Measurements from ENCODE around the gene KRT25.

DNA sequence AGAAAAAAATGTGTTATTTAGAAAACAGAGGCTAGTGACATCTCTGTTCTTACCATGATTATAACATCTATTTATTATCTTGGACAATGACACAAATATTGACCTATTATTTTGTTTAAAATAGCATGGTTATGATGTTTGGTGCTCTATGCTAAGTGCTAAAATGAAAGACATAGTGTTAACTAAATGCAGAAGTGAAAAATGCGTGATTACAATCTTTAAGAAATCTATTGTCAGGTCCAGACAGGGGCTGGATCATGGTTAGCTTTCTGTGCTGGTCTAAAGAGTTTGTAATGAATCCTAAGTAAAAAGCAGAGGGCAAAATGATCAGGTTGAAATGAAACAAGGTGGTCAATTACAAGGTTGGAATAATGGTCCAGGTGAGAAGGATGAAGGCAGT lies 45.2 kb upstream of the KRT25 start:
- no peak for TF ChIP-seq EZH2 (IDR thresholded peaks at IDR 0.05; ENCODE audit: borderline replicate concordance, low read length)
- TF ChIP-seq, protein P1, sequence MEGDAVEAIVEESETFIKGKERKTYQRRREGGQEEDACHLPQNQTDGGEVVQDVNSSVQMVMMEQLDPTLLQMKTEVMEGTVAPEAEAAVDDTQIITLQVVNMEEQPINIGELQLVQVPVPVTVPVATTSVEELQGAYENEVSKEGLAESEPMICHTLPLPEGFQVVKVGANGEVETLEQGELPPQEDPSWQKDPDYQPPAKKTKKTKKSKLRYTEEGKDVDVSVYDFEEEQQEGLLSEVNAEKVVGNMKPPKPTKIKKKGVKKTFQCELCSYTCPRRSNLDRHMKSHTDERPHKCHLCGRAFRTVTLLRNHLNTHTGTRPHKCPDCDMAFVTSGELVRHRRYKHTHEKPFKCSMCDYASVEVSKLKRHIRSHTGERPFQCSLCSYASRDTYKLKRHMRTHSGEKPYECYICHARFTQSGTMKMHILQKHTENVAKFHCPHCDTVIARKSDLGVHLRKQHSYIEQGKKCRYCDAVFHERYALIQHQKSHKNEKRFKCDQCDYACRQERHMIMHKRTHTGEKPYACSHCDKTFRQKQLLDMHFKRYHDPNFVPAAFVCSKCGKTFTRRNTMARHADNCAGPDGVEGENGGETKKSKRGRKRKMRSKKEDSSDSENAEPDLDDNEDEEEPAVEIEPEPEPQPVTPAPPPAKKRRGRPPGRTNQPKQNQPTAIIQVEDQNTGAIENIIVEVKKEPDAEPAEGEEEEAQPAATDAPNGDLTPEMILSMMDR (IDR thresholded peaks at IDR 0.05; ENCODE audit: low read length), result no peak

Measured in OCI-LY1 (cell line).